Measurements from ENCODE around the gene TMEM185B. TPM values are rescaled to one million over a fixed set of nuclear protein-coding genes. Genes with fewer than 3 reads are reported as not detected.

The TMEM185B gene
- total and polyA plus RNA-seq, 2 donors (not counting 3 experiments of a cell fraction or from before 2014, with no cell fraction given) = 29.9 to 31.8 TPM

DNA sequence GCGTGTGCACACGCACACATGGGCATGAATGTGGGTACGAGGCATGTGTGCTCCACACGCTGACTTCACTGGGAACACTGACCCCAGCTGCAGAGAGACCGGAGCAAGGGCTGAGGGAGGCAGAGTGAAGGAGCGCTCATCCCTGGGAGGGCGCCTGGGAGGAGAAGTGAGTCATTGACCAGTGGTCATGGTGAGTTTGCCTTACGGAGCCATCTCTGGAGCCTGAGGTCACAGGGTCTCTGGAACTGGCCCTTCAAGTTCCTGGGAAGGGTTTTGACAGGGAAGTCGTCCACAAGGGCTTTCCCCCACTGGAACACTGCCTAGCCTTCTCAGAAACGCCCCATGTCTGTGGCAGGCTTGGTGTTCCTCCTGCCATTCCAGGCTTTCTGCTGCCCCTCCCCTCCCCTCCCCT is 14.3 kb upstream of the TMEM185B start:
- no TSS peak for BruUV-seq (replicated peaks)
- H4K20me1 ChIP-seq (replicated peaks; ENCODE audit: control insufficient read depth, extremely low read depth, insufficient read depth, low read length) = no peaks in the 10 kb centered on the region
- H3K27me3 ChIP-seq (ENCODE audit: control insufficient read depth in 2 of 2, insufficient read depth in 2 of 2, low read length in 2 of 2) = no peaks in the 10 kb centered on the region
- intact Hi-C loops (cut with micrococcal nuclease) = no loop called here
- H3K9ac ChIP-seq (replicated peaks; ENCODE audit: extremely low read depth, insufficient read depth, low read length) = no peak overlapping the region
- no peaks in the 10 kb centered on the region for H3K9me3 ChIP-seq (replicated peaks; ENCODE audit: control insufficient read depth, insufficient read depth, low read length)
- POLR2A ChIA-PET = no interaction called here
- FAIRE-seq (peak; percentile 76), DNase-seq (ENCODE audit: low read depth, low spot score) (peak; percentile 46)
- CTCF ChIA-PET = no interaction called here
- no peaks in the 10 kb centered on the region for H3K9me1 ChIP-seq (replicated peaks; ENCODE audit: control insufficient read depth, extremely low read depth, insufficient read depth, low read length)
- no peak overlapping the region for H3K27ac ChIP-seq (ENCODE audit: insufficient read depth, low read depth, low read length)
- dilution Hi-C loops (cut with MboI; ENCODE audit: extremely low pct_ligation_motif_present, low sequenced_read_pairs) = no loop called here
- peaks cover 29% of the 10 kb centered on the region for H3K4me1 ChIP-seq (ENCODE audit: control insufficient read depth, extremely low read depth, insufficient read depth, low read length)
- H2AFZ ChIP-seq (ENCODE audit: low read depth, low read length) = no peak overlapping the region
- H3K36me3 ChIP-seq (ENCODE audit: control insufficient read depth in 2 of 2, extremely low read depth in 1 of 2, insufficient read depth in 2 of 2, low read length in 2 of 2) = no peaks in the 10 kb centered on the region
- no peak overlapping the region for H3K4me3 ChIP-seq (replicated peaks in 1 of 3; ENCODE audit: insufficient read depth in 1 of 3, low read depth in 1 of 3, low read length in 3 of 3)
- H3K79me2 ChIP-seq (ENCODE audit: control insufficient read depth, insufficient read depth, low read length) = no peaks in the 10 kb centered on the region
- peak; percentile 4 for TF ChIP-seq JUN (IDR thresholded peaks at IDR 0.05; ENCODE audit: borderline replicate concordance, insufficient read depth, insufficient read length, low read depth)
- TF ChIP-seq GATA2 (IDR thresholded peaks at IDR 0.05; ENCODE audit: insufficient read depth, insufficient read length, low read depth, low read length) = no peak
- TF ChIP-seq FOS (IDR thresholded peaks at IDR 0.05; ENCODE audit: borderline replicate concordance, insufficient read depth, low read length) = peak; percentile 72
- no peak overlapping the region for H3K4me2 ChIP-seq (ENCODE audit: insufficient read depth, low read length)

DNA sequence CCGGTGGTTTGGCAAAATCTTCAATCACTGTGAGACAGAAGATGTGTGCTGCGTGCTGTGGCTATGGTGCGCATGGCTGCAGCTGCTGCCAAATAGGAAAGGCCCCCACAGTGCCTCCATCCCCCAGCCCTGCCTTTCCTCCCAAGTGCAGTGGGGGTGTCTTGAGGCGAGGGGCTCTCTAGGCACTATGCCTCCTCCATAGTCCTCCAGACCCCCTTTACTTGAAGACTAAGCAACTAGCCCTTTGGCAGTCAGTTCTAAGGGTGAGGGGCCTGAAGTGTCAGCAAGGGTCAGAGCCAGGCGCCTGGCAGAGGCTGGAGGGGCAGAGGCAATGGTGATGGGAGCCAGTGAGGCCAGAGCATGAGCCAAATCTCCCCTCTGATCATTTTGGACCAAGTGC is 13.6 kb upstream of the TMEM185B start:
- H3K4me3 ChIP-seq (replicated peaks in 1 of 3; ENCODE audit: insufficient read depth in 1 of 3, low read depth in 1 of 3, low read length in 3 of 3) = no peak overlapping the region
- H4K20me1 ChIP-seq (replicated peaks; ENCODE audit: control insufficient read depth, extremely low read depth, insufficient read depth, low read length) = no peaks in the 10 kb centered on the region
- DNase-seq (ENCODE audit: low read depth, low spot score) = no peak
- no peaks in the 10 kb centered on the region for H3K9me3 ChIP-seq (replicated peaks; ENCODE audit: control insufficient read depth, insufficient read depth, low read length)
- no peak overlapping the region for H2AFZ ChIP-seq (ENCODE audit: low read depth, low read length)
- no peak for FAIRE-seq
- no peaks in the 10 kb centered on the region for H3K79me2 ChIP-seq (ENCODE audit: control insufficient read depth, insufficient read depth, low read length)
- H3K4me2 ChIP-seq (ENCODE audit: insufficient read depth, low read length) = no peak overlapping the region
- TF ChIP-seq, protein P1, sequence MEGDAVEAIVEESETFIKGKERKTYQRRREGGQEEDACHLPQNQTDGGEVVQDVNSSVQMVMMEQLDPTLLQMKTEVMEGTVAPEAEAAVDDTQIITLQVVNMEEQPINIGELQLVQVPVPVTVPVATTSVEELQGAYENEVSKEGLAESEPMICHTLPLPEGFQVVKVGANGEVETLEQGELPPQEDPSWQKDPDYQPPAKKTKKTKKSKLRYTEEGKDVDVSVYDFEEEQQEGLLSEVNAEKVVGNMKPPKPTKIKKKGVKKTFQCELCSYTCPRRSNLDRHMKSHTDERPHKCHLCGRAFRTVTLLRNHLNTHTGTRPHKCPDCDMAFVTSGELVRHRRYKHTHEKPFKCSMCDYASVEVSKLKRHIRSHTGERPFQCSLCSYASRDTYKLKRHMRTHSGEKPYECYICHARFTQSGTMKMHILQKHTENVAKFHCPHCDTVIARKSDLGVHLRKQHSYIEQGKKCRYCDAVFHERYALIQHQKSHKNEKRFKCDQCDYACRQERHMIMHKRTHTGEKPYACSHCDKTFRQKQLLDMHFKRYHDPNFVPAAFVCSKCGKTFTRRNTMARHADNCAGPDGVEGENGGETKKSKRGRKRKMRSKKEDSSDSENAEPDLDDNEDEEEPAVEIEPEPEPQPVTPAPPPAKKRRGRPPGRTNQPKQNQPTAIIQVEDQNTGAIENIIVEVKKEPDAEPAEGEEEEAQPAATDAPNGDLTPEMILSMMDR (IDR thresholded peaks at IDR 0.05; ENCODE audit: extremely low read depth in 1 of 2, insufficient read depth in 1 of 2, low read depth in 1 of 2, low read length in 2 of 2) = no peak
- no peak for TF ChIP-seq JUN (IDR thresholded peaks at IDR 0.05; ENCODE audit: borderline replicate concordance, insufficient read depth, insufficient read length, low read depth)
- no peak for TF ChIP-seq POLR2AphosphoS5 (IDR thresholded peaks at IDR 0.05; ENCODE audit: insufficient read depth, low read depth, low read length)
- TF ChIP-seq MAX (IDR thresholded peaks at IDR 0.05; ENCODE audit: insufficient read depth, insufficient read length) = no peak
- no peak for TF ChIP-seq GATA2 (IDR thresholded peaks at IDR 0.05; ENCODE audit: insufficient read depth, insufficient read length, low read depth, low read length)
- TF ChIP-seq EZH2 (IDR thresholded peaks at IDR 0.05; ENCODE audit: borderline replicate concordance, low read depth, low read length, severe bottlenecking) = no peak
- no peak for TF ChIP-seq MYC (IDR thresholded peaks at IDR 0.05; ENCODE audit: low read depth, low read length)
- no peak for TF ChIP-seq POLR2A (IDR thresholded peaks at IDR 0.05; ENCODE audit: low read depth, low read length)
- no peak for TF ChIP-seq FOS (IDR thresholded peaks at IDR 0.05; ENCODE audit: borderline replicate concordance, insufficient read depth, low read length)
- H3K36me3 ChIP-seq (ENCODE audit: control insufficient read depth in 2 of 2, extremely low read depth in 1 of 2, insufficient read depth in 2 of 2, low read length in 2 of 2) = no peaks in the 10 kb centered on the region
- no peak overlapping the region for H3K9ac ChIP-seq (replicated peaks; ENCODE audit: extremely low read depth, insufficient read depth, low read length)
- BruUV-seq (replicated peaks) = no TSS peak
- dilution Hi-C loops (cut with MboI; ENCODE audit: extremely low pct_ligation_motif_present, low sequenced_read_pairs) = no loop called here
- H3K27ac ChIP-seq (ENCODE audit: insufficient read depth, low read depth, low read length) = no peak overlapping the region
- ChIA-PET POLR2A (interaction anchor here (1.6 kb wide), 1 partner anchor 14 kb away, joined by 5 read pairs; the partner anchor contains the start of gene TMEM185B), CTCF (interaction anchor here (1.1 to 1.7 kb wide), 4 partner anchors 11 to 75 kb away, joined by 3 to 4 read pairs (median 3); partner anchors contain the start of gene TMEM185B)
- no peaks in the 10 kb centered on the region for H3K9me1 ChIP-seq (replicated peaks; ENCODE audit: control insufficient read depth, extremely low read depth, insufficient read depth, low read length)
- intact Hi-C loops (cut with micrococcal nuclease) = no loop called here
- H3K27me3 ChIP-seq (ENCODE audit: control insufficient read depth in 2 of 2, insufficient read depth in 2 of 2, low read length in 2 of 2) = no peaks in the 10 kb centered on the region
- peaks cover 29% of the 10 kb centered on the region for H3K4me1 ChIP-seq (ENCODE audit: control insufficient read depth, extremely low read depth, insufficient read depth, low read length)
